A549 (cell line): ENCODE measurements around the gene DIAPH2. TPM values are rescaled to one million over a fixed set of nuclear protein-coding genes. Genes with fewer than 3 reads are reported as not detected.

Experiments
- ATAC-seq, 2 experiments: fragments of 200-7000 bp in 1 of 2; fragments of >200 bp in 1 of 2; cut with Nextera tagmentation in 1 of 2; cut with Tn5 transposase in 1 of 2; 3 replicates each; pipeline versions ENCODE4 v1.8.0 to v1.9.1; 2018 to 2020; ENCODE audit warnings: mild to moderate bottlenecking in 1 of 2, moderate library complexity in 1 of 2
- CTCF ChIA-PET: fragments of 300-600 bp; sonication (Branson Sonifier 250); formaldehyde crosslinking; extraction: SDS; loops from one replicate; lab custom pipeline; 2021; ENCODE audit warnings: antibody characterized with exemption, inconsistent platforms; lab: Yijun Ruan, JAX
- POLR2A ChIA-PET: fragments of 350-600 bp; formaldehyde crosslinking; extraction: SDS; loops from one replicate; lab custom pipeline; 2021; ENCODE audit warnings: antibody characterized with exemption, inconsistent platforms; lab: Yijun Ruan, JAX
- DNase-seq, 2 experiments: peaks; one replicate each; pipeline versions ENCODE4 v3.0.0 to v3.0.0-alpha.2; 2011 to 2016; ENCODE audit warnings: low read depth in 1 of 2, low spot score in 1 of 2
- FAIRE-seq: peaks from 2 replicates; lab custom pipeline; 2011; peaks lifted over from hg19 to GRCh38; lab: Jason Lieb, UNC
- H3K27ac ChIP-seq, 2 experiments: fragments of >200 bp; sonication (Bioruptor Twin); formaldehyde crosslinking; 3 replicates each; pipeline ENCODE4 v1.5.1; 2016 to 2017
- H3K4me1 ChIP-seq: fragments of >200 bp; sonication (Bioruptor Twin); formaldehyde crosslinking; 3 replicates; pipeline ENCODE4 v1.6.1; 2016
- H3K4me2 ChIP-seq: fragments of >200 bp; sonication (Bioruptor Twin); formaldehyde crosslinking; 3 replicates; pipeline ENCODE4 v1.6.1; 2016
- H3K4me3 ChIP-seq: fragments of >200 bp; sonication (Bioruptor Twin); formaldehyde crosslinking; 3 replicates; pipeline ENCODE4 v1.5.1; 2016
- H3K9me3 ChIP-seq: fragments of >200 bp; sonication (Bioruptor Twin); formaldehyde crosslinking; 3 replicates; pipeline ENCODE4 v1.6.1; 2016
- ATOH8 ChIP-seq: fragments of 250-450 bp; sonication (Bioruptor Pico); IDR thresholded peaks from 2 replicates; pipeline ENCODE4 v1.5.0; 2020; ENCODE audit warnings: low read depth, mild to moderate bottlenecking, moderate library complexity
- BCL3 ChIP-seq: fragments of >200 bp; sonication (Bioruptor Twin); formaldehyde crosslinking; IDR thresholded peaks from 3 replicates; pipeline ENCODE4 v1.6.1; 2016
- BHLHE40 ChIP-seq: IDR thresholded peaks from 2 replicates; pipeline ENCODE4 v1.6.1; 2012; ENCODE audit warnings: low read depth, low read length, inconsistent platforms
- CBX2 ChIP-seq: fragments of 200-600 bp; sonication (generic); IDR thresholded peaks from 2 replicates; pipeline ENCODE4 v1.6.1; 2016; ENCODE audit warnings: low read depth, mild to moderate bottlenecking, borderline replicate concordance
- CHD2 ChIP-seq: fragments of 150-350 bp; IDR thresholded peaks from 2 replicates; pipeline ENCODE4 v1.6.1; 2014; ENCODE audit warnings: low read length; ENCODE audit not compliant: partially characterized antibody
- CHD4 ChIP-seq: fragments of 200-600 bp; sonication (generic); IDR thresholded peaks from 2 replicates; pipeline ENCODE4 v1.6.1; 2016; ENCODE audit warnings: antibody characterized with exemption, mild to moderate bottlenecking, borderline replicate concordance
- CTCF ChIP-seq: fragments of >200 bp; sonication (Bioruptor Twin); formaldehyde crosslinking; IDR thresholded peaks from 3 replicates; pipeline ENCODE4 v1.5.1; 2016
- E2F6 ChIP-seq: IDR thresholded peaks from 2 replicates; pipeline ENCODE4 v1.6.1; 2012; ENCODE audit warnings: low read depth, borderline replicate concordance
- HMGXB4 ChIP-seq: fragments of 250-450 bp; sonication (Bioruptor Pico); IDR thresholded peaks from 2 replicates; pipeline ENCODE4 v1.5.0; 2021; ENCODE audit warnings: mild to moderate bottlenecking, moderate library complexity, borderline replicate concordance
- KDM5A ChIP-seq: fragments of 200-600 bp; sonication (generic); IDR thresholded peaks from 2 replicates; pipeline ENCODE4 v1.6.1; 2016; ENCODE audit warnings: antibody characterized with exemption, mild to moderate bottlenecking
- MYC ChIP-seq: IDR thresholded peaks from 2 replicates; pipeline ENCODE4 v1.6.1; 2012; ENCODE audit warnings: mild to moderate bottlenecking, inconsistent platforms, low read length, improper control_type of control experiment, borderline replicate concordance
- NR3C1 ChIP-seq: fragments of >200 bp; sonication (Bioruptor Twin); formaldehyde crosslinking; IDR thresholded peaks from 3 replicates; pipeline ENCODE4 v1.6.1; 2017
- POLR2AphosphoS2 ChIP-seq: conservative IDR thresholded peaks from 2 replicates; pipeline ENCODE4 v1.6.1; 2012; ENCODE audit warnings: low read length, improper control_type of control experiment, inconsistent platforms
- RAD21 ChIP-seq, 2 experiments: fragments of >200 bp in 1 of 2; sonication (Bioruptor Twin) in 1 of 2; formaldehyde crosslinking in 1 of 2; IDR thresholded peaks in 1 of 2; conservative IDR thresholded peaks in 1 of 2; 2 replicates in 1 of 2; 3 replicates in 1 of 2; pipeline ENCODE4 v1.6.1; 2012 to 2018; ENCODE audit warnings: inconsistent platforms in 1 of 2
- RCOR1 ChIP-seq: fragments of 150-350 bp; IDR thresholded peaks from 2 replicates; pipeline ENCODE4 v1.6.1; 2014; ENCODE audit warnings: antibody characterized with exemption, low read length, low read depth
- REST ChIP-seq: fragments of 200-600 bp; sonication (generic); IDR thresholded peaks from 2 replicates; pipeline ENCODE4 v1.6.1; 2016; ENCODE audit warnings: antibody characterized with exemption, mild to moderate bottlenecking, moderate library complexity
- RNF2 ChIP-seq: fragments of 200-600 bp; sonication (generic); IDR thresholded peaks from 2 replicates; pipeline ENCODE4 v1.6.1; 2016; ENCODE audit warnings: low read depth, mild to moderate bottlenecking, antibody characterized with exemption, moderate library complexity, borderline replicate concordance
- SMC3 ChIP-seq: fragments of >200 bp; sonication (Bioruptor Twin); formaldehyde crosslinking; IDR thresholded peaks from 3 replicates; pipeline ENCODE4 v1.6.1; 2018; ENCODE audit warnings: inconsistent platforms
- SREBF2 ChIP-seq: fragments of 450-650 bp; IDR thresholded peaks from 2 replicates; pipeline ENCODE4 v1.6.1; 2014; ENCODE audit warnings: mild to moderate bottlenecking, moderate library complexity
- ZNF302 ChIP-seq: fragments of 250-450 bp; sonication (Bioruptor Pico); IDR thresholded peaks from 2 replicates; pipeline ENCODE4 v1.9.0; 2021; ENCODE audit warnings: inconsistent platforms, mild to moderate bottlenecking, moderate library complexity
- WGBS: methylation state at CpG from one replicate; pipeline ENCODE4 v1.1.6; 2017; ENCODE audit errors: missing lambda C conversion rate; 5-methylcytosine and 5-hydroxymethylcytosine counted together
- polyA plus RNA-seq, 4 experiments: library from polyadenylated mRNA; depleted of rRNA in 3 of 4; stranded (reverse); fragments of >200 nt; fragmentation: RNase III in 1 of 4; extraction: RNeasy Plus Mini Kit Qiagen cat#74134 plus additional on column Dnase treatment in 1 of 4; gene quantifications; 2 replicates in 3 of 4; 3 replicates in 1 of 4; pipeline ENCODE4 v1.2.3, GENCODE V29; 2011 to 2017

DIAPH2 gene
- polyA plus RNA-seq, 2 of the 4 experiments (the other 2 are of a cell fraction) = 3.7 to 10.0 TPM

- H3K4me2 ChIP-seq = no peak overlapping the region
- no peak overlapping the region for H3K4me3 ChIP-seq
- H3K27ac ChIP-seq = no peak overlapping the region
- 18% methylated on average over 2 of the region's 2 CpGs for WGBS
- FAIRE-seq (peak; percentile 43), DNase-seq (peak; percentile 5 to 7), ATAC-seq (no peak)
- no peaks in the 10 kb centered on the region for H3K4me1 ChIP-seq
- POLR2A ChIA-PET = no interaction called here
- TF ChIP-seq BHLHE40 (no peak), BCL3 (no peak), RAD21 (conservative IDR thresholded peaks at IDR 0.05 in 1 of 2, IDR thresholded peaks at IDR 0.05 in 1 of 2) (peak; percentile 70 to 75), CTCF (peak; percentile 60), SMC3 (peak; percentile 62)
- CTCF ChIA-PET = interaction anchor here (0.6 to 1.7 kb wide), 4 partner anchors 10 to 522 kb away, joined by 3 to 6 read pairs (median 3); no protein-coding TSS in a partner anchor
- H3K9me3 ChIP-seq = no peaks in the 10 kb centered on the region
These were observed 85.7 kb downstream of the DIAPH2 start for GRCh38 chrX:96770315-96770714.

- no peaks in the 10 kb centered on the region for H3K9me3 ChIP-seq
- no peaks in the 10 kb centered on the region for H3K4me1 ChIP-seq
- ATAC-seq (no peak), FAIRE-seq (no peak), DNase-seq (no peak)
- WGBS = 100% methylated on average over 1 of the region's 1 CpG
- no peak overlapping the region for H3K27ac ChIP-seq
- ChIA-PET CTCF (no interaction called here), POLR2A (no interaction called here)
- TF ChIP-seq BCL3 = no peak
- TF ChIP-seq RAD21 (conservative IDR thresholded peaks at IDR 0.05 in 1 of 2, IDR thresholded peaks at IDR 0.05 in 1 of 2) = no peak
- TF ChIP-seq CHD4 = no peak
- no peak for TF ChIP-seq REST
- TF ChIP-seq E2F6 = no peak
- TF ChIP-seq CHD2 = no peak
- TF ChIP-seq SREBF2 = no peak
- TF ChIP-seq RCOR1 = no peak
- no peak for TF ChIP-seq MYC
- TF ChIP-seq HMGXB4 = no peak
- no peak for TF ChIP-seq NR3C1
- no peak for TF ChIP-seq POLR2AphosphoS2
- TF ChIP-seq RNF2 = no peak
- no peak for TF ChIP-seq ZNF302 (CRISPR knock-in tag)
- no peak for TF ChIP-seq CBX2
- TF ChIP-seq ATOH8 (CRISPR knock-in tag) = no peak
- TF ChIP-seq KDM5A = no peak
- H3K4me3 ChIP-seq = no peak overlapping the region
- no peak overlapping the region for H3K4me2 ChIP-seq
These were observed 86.8 kb downstream of the DIAPH2 start for GRCh38 chrX:96771486-96771885.
